ENCODE measurements around the gene GCK.

The GCK gene

DNA sequence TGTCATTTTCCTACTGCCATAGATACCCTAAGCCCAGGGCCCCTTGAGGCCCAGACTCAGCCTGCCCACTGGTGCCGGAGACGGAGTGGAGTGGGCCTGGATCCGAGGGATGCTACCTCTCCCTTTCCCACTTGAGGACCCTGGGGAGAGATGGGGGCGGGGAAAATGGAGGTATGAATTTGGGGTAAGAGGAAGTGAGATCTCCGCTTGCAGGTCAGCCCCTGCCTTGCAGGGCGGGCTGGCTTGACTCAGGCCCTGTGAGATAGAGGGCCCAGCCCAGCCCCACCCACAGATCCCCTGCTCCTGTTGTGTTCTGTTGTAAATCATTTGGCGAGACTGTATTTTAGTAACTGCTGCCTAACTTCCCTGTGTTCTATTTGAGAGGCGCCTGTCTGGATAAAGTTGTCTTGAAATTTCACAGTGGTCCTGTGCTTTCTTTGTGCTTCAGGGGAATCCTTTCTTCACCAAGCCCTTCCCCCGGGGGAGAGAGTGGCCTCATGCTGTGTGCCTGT lies 24.7 kb upstream of the GCK start:
- no peak overlapping the region for H3K4me3 ChIP-seq (ENCODE audit: control insufficient read depth, low read depth, low read length)
- TF ChIP-seq, protein P1, sequence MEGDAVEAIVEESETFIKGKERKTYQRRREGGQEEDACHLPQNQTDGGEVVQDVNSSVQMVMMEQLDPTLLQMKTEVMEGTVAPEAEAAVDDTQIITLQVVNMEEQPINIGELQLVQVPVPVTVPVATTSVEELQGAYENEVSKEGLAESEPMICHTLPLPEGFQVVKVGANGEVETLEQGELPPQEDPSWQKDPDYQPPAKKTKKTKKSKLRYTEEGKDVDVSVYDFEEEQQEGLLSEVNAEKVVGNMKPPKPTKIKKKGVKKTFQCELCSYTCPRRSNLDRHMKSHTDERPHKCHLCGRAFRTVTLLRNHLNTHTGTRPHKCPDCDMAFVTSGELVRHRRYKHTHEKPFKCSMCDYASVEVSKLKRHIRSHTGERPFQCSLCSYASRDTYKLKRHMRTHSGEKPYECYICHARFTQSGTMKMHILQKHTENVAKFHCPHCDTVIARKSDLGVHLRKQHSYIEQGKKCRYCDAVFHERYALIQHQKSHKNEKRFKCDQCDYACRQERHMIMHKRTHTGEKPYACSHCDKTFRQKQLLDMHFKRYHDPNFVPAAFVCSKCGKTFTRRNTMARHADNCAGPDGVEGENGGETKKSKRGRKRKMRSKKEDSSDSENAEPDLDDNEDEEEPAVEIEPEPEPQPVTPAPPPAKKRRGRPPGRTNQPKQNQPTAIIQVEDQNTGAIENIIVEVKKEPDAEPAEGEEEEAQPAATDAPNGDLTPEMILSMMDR (conservative IDR thresholded peaks at IDR 0.05; ENCODE audit: control insufficient read depth, insufficient read depth, low read depth, low read length) = no peak
- no peak for DNase-seq (ENCODE audit: low read depth)

GRCh38 chr7:44213206-44213876 lies 24.1 kb upstream of the GCK start:
- no peak overlapping the region for H3K4me3 ChIP-seq (ENCODE audit: control insufficient read depth, low read depth, low read length)

GRCh38 chr7:44212581-44213184 lies 23.4 kb upstream of the GCK start:
- H3K4me3 ChIP-seq (ENCODE audit: control insufficient read depth, low read depth, low read length) = no peak overlapping the region
- TF ChIP-seq, protein P1 (conservative IDR thresholded peaks at IDR 0.05; ENCODE audit: control insufficient read depth, insufficient read depth, low read depth, low read length) = no peak
- DNase-seq (ENCODE audit: low read depth) = no peak

More at GRCh38 chr7:44213206-44213876, 24.1 kb upstream of the GCK start:
- no peak for DNase-seq (ENCODE audit: low read depth)
- TF ChIP-seq, protein P1 (conservative IDR thresholded peaks at IDR 0.05; ENCODE audit: control insufficient read depth, insufficient read depth, low read depth, low read length) = no peak

GRCh38 chr7:44212018-44212417 lies 22.8 kb upstream of the GCK start:
- DNase-seq (ENCODE audit: low read depth) = no peak
- TF ChIP-seq, protein P1 (conservative IDR thresholded peaks at IDR 0.05; ENCODE audit: control insufficient read depth, insufficient read depth, low read depth, low read length) = no peak
- H3K4me3 ChIP-seq (ENCODE audit: control insufficient read depth, low read depth, low read length) = no peak overlapping the region

DNA sequence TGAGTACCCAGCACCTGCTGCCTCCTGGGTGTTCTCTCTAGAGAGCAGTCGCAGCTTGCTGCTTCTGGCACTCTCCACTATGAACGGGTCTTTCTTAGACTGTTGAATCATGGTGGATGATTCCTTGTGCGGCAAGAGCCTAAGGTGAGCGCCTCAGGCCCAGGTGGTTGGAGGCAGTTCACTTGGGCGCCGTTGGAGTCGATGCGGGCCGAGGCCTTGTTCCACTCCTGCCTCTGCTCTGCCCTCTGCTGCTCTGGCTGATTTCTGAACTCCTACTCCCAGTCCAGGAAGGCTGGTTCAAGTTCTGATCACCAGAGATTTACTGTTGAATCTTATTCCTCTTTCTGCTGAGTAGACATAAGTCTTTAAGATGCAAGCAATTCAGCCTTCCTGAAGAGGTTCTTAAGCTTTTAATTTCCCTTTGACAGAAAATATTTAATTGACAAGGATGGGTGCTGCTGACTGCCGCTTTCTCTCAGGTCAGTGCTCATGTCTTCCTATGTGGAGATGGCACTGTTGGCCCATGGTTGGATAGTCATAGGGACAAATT lies 22.0 kb upstream of the GCK start:
- DNase-seq (ENCODE audit: low read depth) = no peak
- TF ChIP-seq, protein P1 (conservative IDR thresholded peaks at IDR 0.05; ENCODE audit: control insufficient read depth, insufficient read depth, low read depth, low read length) = no peak
- H3K4me3 ChIP-seq (ENCODE audit: control insufficient read depth, low read depth, low read length) = no peak overlapping the region

DNA sequence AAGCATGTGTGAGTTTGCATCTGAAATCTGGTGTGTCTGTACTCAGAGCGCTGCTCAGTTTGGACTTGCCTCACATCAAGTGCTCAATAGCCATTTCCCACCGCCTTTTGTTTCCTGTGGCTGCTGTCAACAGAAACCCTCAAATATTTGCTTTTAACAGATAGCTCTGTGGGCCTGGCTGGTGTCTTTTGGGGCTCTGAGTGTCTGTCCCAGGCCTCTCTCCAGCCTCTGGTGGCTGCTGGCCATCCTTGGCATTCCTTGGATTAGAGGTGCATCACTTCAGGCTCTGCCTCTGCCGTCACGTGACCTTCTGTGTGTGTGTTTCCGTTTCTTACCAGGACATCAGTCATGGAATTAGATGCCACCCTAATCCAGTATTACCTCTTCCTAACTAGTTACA lies 20.9 kb upstream of the GCK start:
- TF ChIP-seq, protein P1 (conservative IDR thresholded peaks at IDR 0.05; ENCODE audit: control insufficient read depth, insufficient read depth, low read depth, low read length) = no peak
- no peak for DNase-seq (ENCODE audit: low read depth)
- H3K4me3 ChIP-seq (ENCODE audit: control insufficient read depth, low read depth, low read length) = no peak overlapping the region
